ENCODE results near the gene RRAS.
A peak's percentile ranks its signal among the peaks of the same experiment; 100 is the strongest.

Gene RRAS

GRCh38 chr19:49676784-49677230, 36.9 kb upstream of the RRAS start:
- peak; percentile 100 for DNase-seq

- peak; percentile 52 for DNase-seq
Measured at GRCh38 chr19:49676136-49676783, 36.3 kb upstream of the RRAS start.

- DNase-seq, result no peak
Measured at GRCh38 chr19:49672131-49672919, 32.4 kb upstream of the RRAS start.

GRCh38 chr19:49669516-49669915, 29.6 kb upstream of the RRAS start:
- no peak for DNase-seq

- no peak for DNase-seq
Measured at GRCh38 chr19:49667473-49667872, 27.5 kb upstream of the RRAS start.

- DNase-seq, result no peak
Measured at GRCh38 chr19:49666120-49666444, 26.1 kb upstream of the RRAS start.

- DNase-seq, result peak; percentile 87
Measured at GRCh38 chr19:49665351-49666119, 25.6 kb upstream of the RRAS start, which contains the start of the genes BCL2L12 and IRF3. Gene BCL2L12, plus strand, starts transcription at chr19:49665933. Its CDS starts 760 bp downstream, at chr19:49666693. Gene IRF3, minus strand, starts transcription at chr19:49665857. Its CDS starts 1,019 bp downstream, at chr19:49664838.

GRCh38 chr19:49665036-49665350, 25.1 kb upstream of the RRAS start:
- no peak for DNase-seq

GRCh38 chr19:49664171-49665035, 24.5 kb upstream of the RRAS start:
- DNase-seq, result peak; percentile 83

GRCh38 chr19:49663224-49663623, 23.3 kb upstream of the RRAS start:
- DNase-seq, result no peak

GRCh38 chr19:49662011-49662410, 22.1 kb upstream of the RRAS start:
- no peak for DNase-seq

GRCh38 chr19:49660338-49660961, 20.5 kb upstream of the RRAS start:
- DNase-seq, result no peak

- DNase-seq, result no peak
Measured at GRCh38 chr19:49658566-49659442, 18.9 kb upstream of the RRAS start.

- no peak for DNase-seq
Measured at GRCh38 chr19:49658139-49658517, 18.2 kb upstream of the RRAS start.

- DNase-seq, result no peak
Measured at GRCh38 chr19:49657493-49658138, 17.7 kb upstream of the RRAS start.

- no peak for DNase-seq
Measured at GRCh38 chr19:49656456-49657109, 16.6 kb upstream of the RRAS start.

- DNase-seq, result no peak
Measured at GRCh38 chr19:49655570-49656455, 15.9 kb upstream of the RRAS start.

- DNase-seq, result no peak
Measured at GRCh38 chr19:49654581-49654980, 14.6 kb upstream of the RRAS start.

- DNase-seq, result no peak
Measured at GRCh38 chr19:49653466-49653806, 13.5 kb upstream of the RRAS start.
